VCaP (cell line): ENCODE measurements around the gene LIPC.

ENCODE experiments used
- H3K27ac ChIP-seq: fragments of 450-650 bp; 2 replicates; pipeline ENCODE4 v1.5.1; 2017
- CTCF ChIP-seq: fragments of 450-650 bp; conservative IDR thresholded peaks from 2 replicates; pipeline ENCODE4 v1.5.1; 2017; ENCODE audit warnings: mild to moderate bottlenecking, moderate library complexity

LIPC gene

GRCh38 chr15:58588096-58588495, 156.3 kb downstream of the LIPC start:
- TF ChIP-seq CTCF, result no peak
- no peak overlapping the region for H3K27ac ChIP-seq

DNA sequence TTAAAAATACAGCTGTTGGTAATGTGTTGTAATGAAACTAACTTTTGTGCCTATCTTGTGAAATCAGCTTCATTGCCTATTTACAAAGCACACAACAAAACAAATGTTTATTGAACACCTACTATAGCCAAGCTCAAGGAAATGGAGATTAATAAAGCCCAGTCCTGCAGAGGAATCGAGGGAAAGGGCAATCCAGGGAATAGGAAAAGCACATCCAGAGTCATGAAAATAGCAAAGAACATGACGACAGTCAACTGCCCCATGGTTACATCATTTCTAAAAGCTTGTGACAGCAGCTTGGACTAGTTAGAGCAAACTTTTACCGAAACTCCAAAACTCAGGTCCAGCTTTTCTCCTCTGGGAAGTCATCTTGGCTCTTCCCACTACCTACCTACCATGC, 157.3 kb downstream of the LIPC start:
- TF ChIP-seq CTCF, result no peak
- H3K27ac ChIP-seq, result no peak overlapping the region

- no peak for TF ChIP-seq CTCF
- H3K27ac ChIP-seq, result no peak overlapping the region
These were observed 158.4 kb downstream of the LIPC start for GRCh38 chr15:58590236-58590635.

- no peak for TF ChIP-seq CTCF
- no peak overlapping the region for H3K27ac ChIP-seq
These were observed 159.1 kb downstream of the LIPC start for GRCh38 chr15:58590926-58591325.

GRCh38 chr15:58593870-58594269, 162.1 kb downstream of the LIPC start:
- H3K27ac ChIP-seq, result no peak overlapping the region
- no peak for TF ChIP-seq CTCF

- H3K27ac ChIP-seq, result no peak overlapping the region
- TF ChIP-seq CTCF, result no peak
These were observed 163.1 kb downstream of the LIPC start for GRCh38 chr15:58594898-58595297.

DNA sequence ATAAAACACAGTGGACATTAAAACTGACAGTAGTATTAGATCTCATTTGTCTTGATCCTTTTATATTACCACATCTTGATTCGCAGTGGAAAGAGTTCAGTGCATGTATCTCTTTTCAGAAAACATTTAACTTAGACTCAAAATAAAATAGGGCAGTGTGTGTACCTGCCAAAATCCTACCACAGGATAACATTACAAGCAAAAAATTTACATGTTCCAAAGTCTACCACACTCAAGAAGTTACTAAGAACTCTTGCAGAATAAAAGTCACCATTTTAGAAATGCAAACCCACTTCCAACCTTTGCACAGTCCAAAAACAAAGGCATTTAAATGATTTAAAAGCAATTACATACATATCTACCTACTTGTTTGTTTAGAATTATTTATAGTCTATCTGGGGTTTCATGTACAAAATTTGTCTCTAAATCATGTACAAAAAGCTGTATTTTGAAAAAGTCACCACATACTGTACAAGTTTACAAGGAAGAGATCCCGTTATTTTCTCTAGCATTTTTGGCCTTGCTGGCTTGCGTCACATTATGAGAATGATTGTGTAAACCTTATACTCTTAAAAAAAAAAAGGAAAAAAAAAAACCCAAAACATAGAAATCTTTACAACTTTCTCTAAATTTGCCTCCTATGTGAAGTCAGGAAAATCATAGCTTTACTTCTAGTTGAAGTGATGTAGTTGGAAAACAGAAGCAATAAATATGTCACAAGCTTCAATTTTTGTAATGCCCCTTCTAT, 163.9 kb downstream of the LIPC start:
- no peak overlapping the region for H3K27ac ChIP-seq
- TF ChIP-seq CTCF, result no peak
